Fibroblast of villous mesenchyme (primary cell): ENCODE measurements around the gene MIDN. TPM values are rescaled to one million over a fixed set of nuclear protein-coding genes. Genes with fewer than 3 reads are reported as not detected.
A peak's percentile ranks its signal among the peaks of the same experiment; 100 is the strongest.
"Not testable (repeated sequence)": the region's sequence is repeated elsewhere in the genome, so short reads cannot be mapped to it uniquely, and the experiment has no call there.

Source experiments
- DNase-seq: peaks from one replicate; pipeline ENCODE4 v3.0.0-alpha.2; 2010; ENCODE audit warnings: low read depth
- H3K4me3 ChIP-seq: 2 replicates; pipeline ENCODE4 v1.5.1; 2011; ENCODE audit warnings: low read depth, mild to moderate bottlenecking, low read length
- total RNA-seq: library from RNA; depleted of rRNA; stranded (reverse); fragments of >200 nt; gene quantifications from 2 replicates; pipeline ENCODE4 v1.2.3, GENCODE V29; 2012
- TF ChIP-seq, protein P1 (sequence below): IDR thresholded peaks from 2 replicates; pipeline ENCODE4 v1.5.1; 2012; ENCODE audit warnings: low read depth, mild to moderate bottlenecking, low read length; ENCODE audit not compliant: insufficient read depth

Gene MIDN
- total RNA-seq, 1 donor = 14.2 TPM

GRCh38 chr19:1298235-1298634 lies 49.9 kb downstream of the MIDN start:
- TF ChIP-seq, protein P1, sequence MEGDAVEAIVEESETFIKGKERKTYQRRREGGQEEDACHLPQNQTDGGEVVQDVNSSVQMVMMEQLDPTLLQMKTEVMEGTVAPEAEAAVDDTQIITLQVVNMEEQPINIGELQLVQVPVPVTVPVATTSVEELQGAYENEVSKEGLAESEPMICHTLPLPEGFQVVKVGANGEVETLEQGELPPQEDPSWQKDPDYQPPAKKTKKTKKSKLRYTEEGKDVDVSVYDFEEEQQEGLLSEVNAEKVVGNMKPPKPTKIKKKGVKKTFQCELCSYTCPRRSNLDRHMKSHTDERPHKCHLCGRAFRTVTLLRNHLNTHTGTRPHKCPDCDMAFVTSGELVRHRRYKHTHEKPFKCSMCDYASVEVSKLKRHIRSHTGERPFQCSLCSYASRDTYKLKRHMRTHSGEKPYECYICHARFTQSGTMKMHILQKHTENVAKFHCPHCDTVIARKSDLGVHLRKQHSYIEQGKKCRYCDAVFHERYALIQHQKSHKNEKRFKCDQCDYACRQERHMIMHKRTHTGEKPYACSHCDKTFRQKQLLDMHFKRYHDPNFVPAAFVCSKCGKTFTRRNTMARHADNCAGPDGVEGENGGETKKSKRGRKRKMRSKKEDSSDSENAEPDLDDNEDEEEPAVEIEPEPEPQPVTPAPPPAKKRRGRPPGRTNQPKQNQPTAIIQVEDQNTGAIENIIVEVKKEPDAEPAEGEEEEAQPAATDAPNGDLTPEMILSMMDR = no peak
- DNase-seq = no peak
- no peak overlapping the region for H3K4me3 ChIP-seq

GRCh38 chr19:1299801-1300200 lies 51.4 kb downstream of the MIDN start:
- DNase-seq = no peak
- no peak overlapping the region for H3K4me3 ChIP-seq
- TF ChIP-seq, protein P1 = no peak

GRCh38 chr19:1300744-1301490 lies 52.5 kb downstream of the MIDN start:
- TF ChIP-seq, protein P1 = no peak
- no peak overlapping the region for H3K4me3 ChIP-seq
- DNase-seq = no peak

GRCh38 chr19:1302533-1303239 lies 54.3 kb downstream of the MIDN start:
- no peak for DNase-seq
- no peak overlapping the region for H3K4me3 ChIP-seq
- TF ChIP-seq, protein P1 = no peak

GRCh38 chr19:1304197-1304924 lies 56.0 kb downstream of the MIDN start:
- TF ChIP-seq, protein P1 = no peak
- no peak overlapping the region for H3K4me3 ChIP-seq
- no peak for DNase-seq

DNA sequence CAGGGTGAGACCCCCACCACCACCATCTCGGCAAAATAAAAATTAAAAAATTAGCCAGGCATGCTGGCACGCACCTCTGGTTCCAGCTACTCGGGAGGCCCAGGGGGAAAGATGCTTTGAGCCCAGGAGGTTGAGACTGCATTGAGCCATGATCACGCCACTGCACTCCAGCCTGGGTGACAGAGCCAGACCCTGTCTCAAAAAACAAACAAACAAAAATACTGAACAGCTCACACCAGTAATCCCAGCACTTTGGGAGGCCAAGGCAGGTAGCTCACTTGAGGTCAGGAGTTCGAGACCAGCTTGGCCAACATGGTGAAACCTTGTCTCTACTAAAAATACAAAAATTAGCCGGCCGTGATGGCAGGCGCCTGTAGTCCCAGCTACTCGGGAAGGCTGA lies 57.0 kb downstream of the MIDN start:
- not testable (repeated sequence) for DNase-seq, H3K4me3 ChIP-seq

DNA sequence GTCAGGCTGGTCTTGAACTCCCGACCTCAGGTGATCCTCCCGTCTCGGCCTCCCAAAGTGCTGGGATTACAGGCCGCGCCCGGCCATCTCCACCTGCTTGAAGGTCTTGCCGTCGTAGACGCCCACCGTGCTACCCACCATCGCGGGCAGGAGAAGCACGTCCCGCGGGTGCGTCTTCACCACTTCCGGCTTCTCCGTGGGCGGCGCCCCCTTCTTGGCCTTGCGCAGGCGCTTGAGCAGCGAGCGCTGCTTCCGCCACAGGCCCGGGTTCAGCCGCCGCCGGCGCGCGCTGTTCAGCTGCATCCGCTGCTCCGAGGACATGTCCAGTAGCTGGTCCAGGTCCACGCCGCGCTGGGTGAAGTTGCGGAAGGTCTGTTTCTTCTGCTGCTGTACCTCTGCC lies 58.9 kb downstream of the MIDN start:
- DNase-seq = peak; percentile 73
- peak overlapping the region; percentile 67 for H3K4me3 ChIP-seq
- TF ChIP-seq, protein P1 = no peak
